Natural killer cell (primary cell): ENCODE data around the gene HLF. TPM values are rescaled to one million over a fixed set of nuclear protein-coding genes. Genes with fewer than 3 reads are reported as not detected.

Experiments
- ATAC-seq, 3 donors: fragments of 150-1000 bp in 2 of 3; fragments of 200-7000 bp in 1 of 3; cut with Tn5 transposase; 1 replicate in 1 of 3; 2 replicates in 2 of 3; pipeline ENCODE4 v1.10.0; 2021; ENCODE audit warnings: mild to moderate bottlenecking in 2 of 3, moderate library complexity in 2 of 3
- DNase-seq, 2 donors: peaks; one replicate each; pipeline versions ENCODE4 v3.0.0 to v3.0.0-alpha.2; 2013 to 2021; ENCODE audit warnings: mixed read lengths in 1 of 2
- H3K27ac ChIP-seq: one replicate; pipeline ENCODE4 v1.5.1; 2013; ENCODE audit warnings: mild to moderate bottlenecking, low read length
- H3K27me3 ChIP-seq: one replicate; pipeline ENCODE4 v1.6.1; 2013; ENCODE audit warnings: low read length; ENCODE audit not compliant: control insufficient read depth, insufficient read depth
- H3K36me3 ChIP-seq: one replicate; pipeline ENCODE4 v1.6.1; 2013; ENCODE audit warnings: low read length; ENCODE audit not compliant: control insufficient read depth, insufficient read depth
- H3K4me1 ChIP-seq: one replicate; pipeline ENCODE4 v1.6.1; 2013; ENCODE audit warnings: low read length; ENCODE audit not compliant: control insufficient read depth, insufficient read depth
- H3K4me3 ChIP-seq: one replicate; pipeline ENCODE4 v1.5.1; 2013; ENCODE audit warnings: low read length
- H3K9me3 ChIP-seq: one replicate; pipeline ENCODE4 v1.6.1; 2013; ENCODE audit warnings: low read length; ENCODE audit not compliant: control insufficient read depth, insufficient read depth
- H3K27ac Mint-ChIP-seq, 2 donors: one replicate each; pipeline ENCODE4 v1.8.0; 2022; ENCODE audit warnings: mild to moderate bottlenecking in 2 of 2, mixed read lengths in 2 of 2, moderate library complexity in 1 of 2
- H3K27me3 Mint-ChIP-seq, 2 donors: one replicate each; pipeline ENCODE4 v1.8.0; 2022; ENCODE audit warnings: low read depth in 2 of 2, mixed read lengths in 2 of 2
- H3K36me3 Mint-ChIP-seq: one replicate; pipeline ENCODE4 v1.8.0; 2022; ENCODE audit warnings: mixed read lengths
- H3K4me1 Mint-ChIP-seq, 2 donors: one replicate each; pipeline ENCODE4 v1.8.0; 2022; ENCODE audit warnings: mixed read lengths in 2 of 2
- H3K4me3 Mint-ChIP-seq: one replicate; pipeline ENCODE4 v1.8.0; 2022; ENCODE audit warnings: mild to moderate bottlenecking, moderate library complexity, mixed read lengths
- H3K9me3 Mint-ChIP-seq, 2 donors: one replicate each; pipeline ENCODE4 v1.8.0; 2022; ENCODE audit warnings: mixed read lengths in 2 of 2
- CTCF ChIP-seq: fragments of 200-600 bp; IDR thresholded peaks from one replicate; pipeline ENCODE4 v1.8.0; 2022; ENCODE audit warnings: antibody characterized with exemption
- WGBS: methylation state at CpG from one replicate; pipeline ENCODE4 v1.1.7; 2013; ENCODE audit warnings: missing lambda C conversion rate; ENCODE audit not compliant: insufficient coverage; 5-methylcytosine and 5-hydroxymethylcytosine counted together
- intact Hi-C: fragments of 100-400 bp; cut with micrococcal nuclease; formaldehyde crosslinking; loops from one replicate; pipeline ENCODE4 v1.14.2; 2022
- total RNA-seq, 4 donors: library from RNA; stranded (reverse); fragments of 120-200 nt in 1 of 4; gene quantifications; one replicate each; pipeline versions ENCODE4 v1.2.3 to v1.2.4, GENCODE V29; 2013 to 2022

Gene HLF
- total RNA-seq, 3 donors from 2014 or later (not counting 1 experiment from before 2014, with no cell fraction given) = 0.14 to 0.59 (median 0.15) TPM

DNA sequence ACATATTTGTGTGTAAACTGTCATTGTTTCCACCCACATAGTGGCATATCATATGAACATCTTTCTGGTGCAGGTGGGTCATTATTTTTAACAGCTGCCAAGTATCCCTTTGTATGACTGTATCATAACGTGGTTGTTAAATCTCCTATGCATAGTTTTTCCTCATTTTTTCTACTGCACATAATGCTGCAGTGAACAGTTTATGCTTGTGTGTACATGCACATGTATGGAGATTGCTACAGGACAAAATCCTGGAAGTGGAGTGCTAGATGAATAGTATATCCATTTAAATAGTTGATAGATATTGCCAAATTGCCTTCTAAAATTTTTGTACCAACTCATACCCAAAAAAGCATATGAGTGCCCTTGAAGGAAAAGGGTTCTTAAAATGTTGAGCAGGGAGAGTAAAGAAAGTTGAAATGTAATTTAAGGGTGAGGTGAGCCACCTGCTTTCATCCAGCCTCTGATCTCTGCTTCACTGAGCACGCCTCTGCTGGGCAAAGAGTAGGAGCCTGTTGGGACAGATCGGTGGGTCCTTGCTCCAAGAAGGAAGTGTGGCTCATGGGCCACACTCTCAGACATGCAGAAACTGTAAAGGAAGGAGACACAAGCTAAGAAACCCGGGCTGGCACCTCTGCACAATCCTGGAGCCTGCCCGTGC, 55.3 kb downstream of the HLF start:
- H3K4me1 Mint-ChIP-seq = no peaks in the 10 kb centered on the region
- no peaks in the 10 kb centered on the region for H3K36me3 ChIP-seq
- H3K4me3 ChIP-seq = no peak overlapping the region
- ATAC-seq (no peak), DNase-seq (no peak)
- H3K27ac Mint-ChIP-seq = no peak overlapping the region
- no peak overlapping the region for H3K4me3 Mint-ChIP-seq
- no peaks in the 10 kb centered on the region for H3K9me3 Mint-ChIP-seq
- intact Hi-C loops = no loop called here
- no peak overlapping the region for H3K27ac ChIP-seq
- no peak for TF ChIP-seq CTCF
- no peaks in the 10 kb centered on the region for H3K27me3 ChIP-seq
- peaks cover 0 to 6% of the 10 kb centered on the region in 2 donors for H3K27me3 Mint-ChIP-seq
- no peaks in the 10 kb centered on the region for H3K9me3 ChIP-seq
- no peaks in the 10 kb centered on the region for H3K36me3 Mint-ChIP-seq
- H3K4me1 ChIP-seq = no peaks in the 10 kb centered on the region
- 88% methylated on average over 5 of the region's 5 CpGs for WGBS

GRCh38 chr17:55320594-55321426, 56.0 kb downstream of the HLF start:
- Mint-ChIP-seq H3K4me1 (no peaks in the 10 kb centered on the region), H3K9me3 (no peaks in the 10 kb centered on the region), H3K27ac (no peak overlapping the region), H3K27me3 (peaks cover 0 to 6% of the 10 kb centered on the region in 2 donors), H3K36me3 (no peaks in the 10 kb centered on the region), H3K4me3 (no peak overlapping the region)
- H3K9me3 ChIP-seq = no peaks in the 10 kb centered on the region
- no peaks in the 10 kb centered on the region for H3K27me3 ChIP-seq
- no peaks in the 10 kb centered on the region for H3K4me1 ChIP-seq
- no peak overlapping the region for H3K27ac ChIP-seq
- no peak overlapping the region for H3K4me3 ChIP-seq
- DNase-seq (no peak), ATAC-seq (no peak)
- no peaks in the 10 kb centered on the region for H3K36me3 ChIP-seq
- no peak for TF ChIP-seq CTCF
- intact Hi-C loops = no loop called here
- 95% methylated on average over 22 of the region's 23 CpGs for WGBS

- no peaks in the 10 kb centered on the region for H3K4me1 ChIP-seq
- H3K27ac ChIP-seq = no peak overlapping the region
- H3K4me3 ChIP-seq = no peak overlapping the region
- Mint-ChIP-seq H3K36me3 (no peaks in the 10 kb centered on the region), H3K27ac (no peak overlapping the region), H3K4me3 (no peak overlapping the region), H3K4me1 (no peaks in the 10 kb centered on the region), H3K27me3 (peaks cover 0 to 6% of the 10 kb centered on the region in 2 donors), H3K9me3 (no peaks in the 10 kb centered on the region)
- no peak for ATAC-seq
- intact Hi-C loops = no loop called here
- no peak for DNase-seq
- TF ChIP-seq CTCF = no peak
- no peaks in the 10 kb centered on the region for H3K27me3 ChIP-seq
- H3K9me3 ChIP-seq = no peaks in the 10 kb centered on the region
- H3K36me3 ChIP-seq = no peaks in the 10 kb centered on the region
- WGBS = 100% methylated on average over 4 of the region's 6 CpGs
These were observed 56.8 kb downstream of the HLF start for GRCh38 chr17:55321427-55322060.
